Calu3 (cell line): ENCODE data around the gene METRN. TPM values are rescaled to one million over a fixed set of nuclear protein-coding genes. Genes with fewer than 3 reads are reported as not detected.

Experiments
- BruUV-seq: library from RNA; stranded (reverse); fragments of 400-500 nt; replicated peaks from 2 replicates; lab custom pipeline; 2021; lab: Mats Ljungman, UMichigan
- CTCF ChIA-PET: fragments of 300-600 bp; sonication (Branson Sonifier 250); formaldehyde crosslinking; loops from one replicate; lab custom pipeline; 2022; ENCODE audit warnings: antibody characterized with exemption; lab: Charles Lee
- DNase-seq: peaks from one replicate; pipeline ENCODE4 v3.0.0; 2022
- H3K27ac Mint-ChIP-seq: one replicate; pipeline ENCODE4 v1.8.0; 2022; ENCODE audit warnings: mixed read lengths; ENCODE audit not compliant: unreplicated experiment
- H3K27me3 Mint-ChIP-seq: one replicate; pipeline ENCODE4 v1.8.0; 2022; ENCODE audit warnings: mixed read lengths; ENCODE audit not compliant: unreplicated experiment
- H3K36me3 Mint-ChIP-seq: one replicate; pipeline ENCODE4 v1.8.0; 2022; ENCODE audit warnings: mild to moderate bottlenecking, moderate library complexity, mixed read lengths; ENCODE audit not compliant: insufficient read depth, unreplicated experiment
- H3K4me1 Mint-ChIP-seq: one replicate; pipeline ENCODE4 v1.8.0; 2022; ENCODE audit warnings: mild to moderate bottlenecking, low read depth, mixed read lengths; ENCODE audit not compliant: unreplicated experiment
- H3K4me3 Mint-ChIP-seq: one replicate; pipeline ENCODE4 v1.8.0; 2022; ENCODE audit warnings: mild to moderate bottlenecking, low read depth, moderate library complexity, mixed read lengths; ENCODE audit not compliant: unreplicated experiment
- H3K9me3 Mint-ChIP-seq: one replicate; pipeline ENCODE4 v1.8.0; 2022; ENCODE audit warnings: low read depth, mixed read lengths; ENCODE audit not compliant: unreplicated experiment
- CTCF ChIP-seq: fragments of 200-600 bp; IDR thresholded peaks from one replicate; pipeline ENCODE4 v1.8.0; 2022; ENCODE audit warnings: antibody characterized with exemption; ENCODE audit not compliant: unreplicated experiment
- intact Hi-C: fragments of 100-400 bp; cut with micrococcal nuclease; formaldehyde crosslinking; loops from one replicate; pipeline ENCODE4 v1.10.0; 2022; ENCODE audit not compliant: unreplicated experiment
- total RNA-seq: library from RNA; stranded (reverse); gene quantifications from 2 replicates; pipeline ENCODE4 v1.2.3, GENCODE V29; 2022

Gene METRN
- total RNA-seq, 1 experiment from 2014 or later: 51.7 TPM

GRCh38 chr16:698911-699671 lies 15.8 kb upstream of the METRN start:
- CTCF ChIA-PET: interaction anchor here (0.7 kb wide), 1 partner anchor 169 kb away, joined by 4 read pairs; no protein-coding TSS in a partner anchor
- BruUV-seq: no TSS peak
- no peak overlapping the region for H3K27ac Mint-ChIP-seq
- H3K36me3 Mint-ChIP-seq: peaks cover 5% of the 10 kb centered on the region
- DNase-seq: no peak
- peaks cover 9% of the 10 kb centered on the region for H3K4me1 Mint-ChIP-seq
- no peak overlapping the region for H3K4me3 Mint-ChIP-seq
- intact Hi-C loops: no loop called here
- TF ChIP-seq CTCF: no peak
- no peaks in the 10 kb centered on the region for H3K9me3 Mint-ChIP-seq
- H3K27me3 Mint-ChIP-seq: peaks cover 99% of the 10 kb centered on the region

- no peak overlapping the region for H3K27ac Mint-ChIP-seq
- DNase-seq: peak; percentile 61
- H3K4me1 Mint-ChIP-seq: peaks cover 2% of the 10 kb centered on the region
- intact Hi-C loops: no loop called here
- H3K9me3 Mint-ChIP-seq: no peaks in the 10 kb centered on the region
- CTCF ChIA-PET: no interaction called here
- H3K4me3 Mint-ChIP-seq: no peak overlapping the region
- TF ChIP-seq CTCF: no peak
- peaks cover 9% of the 10 kb centered on the region for H3K36me3 Mint-ChIP-seq
- BruUV-seq: no TSS peak
- peaks cover 90% of the 10 kb centered on the region for H3K27me3 Mint-ChIP-seq
Measured at GRCh38 chr16:700684-701584, 14.0 kb upstream of the METRN start.

- BruUV-seq: no TSS peak
- peaks cover 9% of the 10 kb centered on the region for H3K36me3 Mint-ChIP-seq
- H3K4me1 Mint-ChIP-seq: peaks cover 6% of the 10 kb centered on the region
- no peak overlapping the region for H3K4me3 Mint-ChIP-seq
- intact Hi-C loops: no loop called here
- no peak overlapping the region for H3K27ac Mint-ChIP-seq
- TF ChIP-seq CTCF: no peak
- DNase-seq: no peak
- CTCF ChIA-PET: no interaction called here
- H3K27me3 Mint-ChIP-seq: peaks cover 90% of the 10 kb centered on the region
- no peaks in the 10 kb centered on the region for H3K9me3 Mint-ChIP-seq
Measured at GRCh38 chr16:702341-702740, 12.6 kb upstream of the METRN start.

- no TSS peak for BruUV-seq
- CTCF ChIA-PET: interaction anchor here (0.6 kb wide), 1 partner anchor 1447 kb away, joined by 4 read pairs; no protein-coding TSS in a partner anchor
- no peak for TF ChIP-seq CTCF
Measured at GRCh38 chr16:703406-703805, 11.5 kb upstream of the METRN start.

More at GRCh38 chr16:703406-703805, 11.5 kb upstream of the METRN start:
- Mint-ChIP-seq H3K9me3 (no peaks in the 10 kb centered on the region), H3K27me3 (peaks cover 90% of the 10 kb centered on the region), H3K36me3 (peaks cover 9% of the 10 kb centered on the region), H3K4me1 (peaks cover 6% of the 10 kb centered on the region), H3K4me3 (no peak overlapping the region), H3K27ac (no peak overlapping the region)
- intact Hi-C loops: no loop called here
- DNase-seq: no peak
